Measurements from ENCODE around the gene MAPKAPK5.
"Not testable (repeated sequence)": the region's sequence is repeated elsewhere in the genome, so short reads cannot be mapped to it uniquely, and the experiment has no call there.

MAPKAPK5 gene

GRCh38 chr12:111828338-111828979 is 13.6 kb upstream of the MAPKAPK5 start:
- no peak for DNase-seq

GRCh38 chr12:111829635-111830034 is 12.4 kb upstream of the MAPKAPK5 start:
- not testable (repeated sequence) for DNase-seq

- not testable (repeated sequence) for DNase-seq
Observed at GRCh38 chr12:111834740-111835386, 7.2 kb upstream of the MAPKAPK5 start.

GRCh38 chr12:111835531-111836181 is 6.4 kb upstream of the MAPKAPK5 start:
- DNase-seq, result not testable (repeated sequence)

GRCh38 chr12:111838353-111838752 is 3.7 kb upstream of the MAPKAPK5 start:
- no peak for DNase-seq

GRCh38 chr12:111840807-111841206 is 1.2 kb upstream of the MAPKAPK5 start:
- DNase-seq, result no peak

GRCh38 chr12:111841236-111841749 is 735 bp upstream of the MAPKAPK5 start:
- DNase-seq, result no peak

- DNase-seq, result peak in 1 of 2 experiments; percentile 21
Observed at GRCh38 chr12:111842556-111843396, 748 bp downstream of the MAPKAPK5 start.

- no peak for DNase-seq
Observed at GRCh38 chr12:111846016-111846415, 4.0 kb downstream of the MAPKAPK5 start.

GRCh38 chr12:111850526-111850925 is 8.5 kb downstream of the MAPKAPK5 start:
- no peak for DNase-seq

GRCh38 chr12:111858186-111858585 is 16.2 kb downstream of the MAPKAPK5 start:
- no peak for DNase-seq

GRCh38 chr12:111858778-111859177 is 16.8 kb downstream of the MAPKAPK5 start:
- DNase-seq, result no peak

GRCh38 chr12:111864913-111865312 is 22.9 kb downstream of the MAPKAPK5 start:
- no peak for DNase-seq

- DNase-seq, result no peak
Observed at GRCh38 chr12:111867531-111867930, 25.5 kb downstream of the MAPKAPK5 start.

- no peak for DNase-seq
Observed at GRCh38 chr12:111868676-111869588, 26.9 kb downstream of the MAPKAPK5 start.

- DNase-seq, result no peak
Observed at GRCh38 chr12:111869671-111870070, 27.6 kb downstream of the MAPKAPK5 start.

- DNase-seq, result no peak
Observed at GRCh38 chr12:111870216-111870615, 28.2 kb downstream of the MAPKAPK5 start.

- DNase-seq, result no peak
Observed at GRCh38 chr12:111870706-111871105, 28.7 kb downstream of the MAPKAPK5 start.

GRCh38 chr12:111873113-111873512 is 31.1 kb downstream of the MAPKAPK5 start:
- DNase-seq, result no peak

- DNase-seq, result no peak
Observed at GRCh38 chr12:111881716-111882115, 39.7 kb downstream of the MAPKAPK5 start.

GRCh38 chr12:111886662-111887545 is 44.9 kb downstream of the MAPKAPK5 start:
- no peak for DNase-seq
